Measurements from ENCODE around the gene GPC1.
A peak's percentile ranks its signal among the peaks of the same experiment; 100 is the strongest.

Gene GPC1

DNA sequence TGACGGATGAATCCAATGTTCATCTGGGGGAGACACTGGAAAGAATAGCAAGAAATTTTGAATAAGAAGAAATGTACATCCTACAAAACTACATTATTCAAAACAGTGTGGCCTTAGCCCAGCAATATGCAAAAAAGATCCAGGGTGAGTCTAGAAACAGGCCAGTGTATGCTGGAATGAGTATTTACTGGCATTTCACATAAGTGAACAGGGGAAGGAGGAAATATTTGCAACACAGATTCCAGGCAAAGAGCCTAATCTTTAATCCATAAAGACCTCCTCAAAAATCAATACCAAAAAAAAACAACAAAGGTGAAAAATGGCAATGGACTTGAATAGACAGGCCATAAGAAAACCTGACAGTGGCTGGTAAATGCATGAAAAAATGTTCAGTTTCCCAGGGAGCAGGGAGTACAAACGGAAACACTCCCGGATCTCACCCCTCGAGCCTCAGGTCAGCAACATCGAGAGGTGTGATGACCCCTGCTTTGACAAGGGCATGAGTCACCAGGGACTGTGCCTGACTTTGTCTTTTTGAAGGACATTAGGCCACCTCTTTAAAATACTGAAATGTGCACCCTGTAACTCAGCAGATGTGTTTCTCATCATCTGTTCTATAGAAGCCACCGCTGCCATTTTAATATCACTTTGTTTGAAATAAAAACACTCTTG lies 12.7 kb upstream of the GPC1 start:
- no peak overlapping the region for H3K4me3 ChIP-seq (ENCODE audit: control insufficient read depth, low read depth, low read length)
- no peak for DNase-seq (ENCODE audit: low read depth)
- TF ChIP-seq, protein P1, sequence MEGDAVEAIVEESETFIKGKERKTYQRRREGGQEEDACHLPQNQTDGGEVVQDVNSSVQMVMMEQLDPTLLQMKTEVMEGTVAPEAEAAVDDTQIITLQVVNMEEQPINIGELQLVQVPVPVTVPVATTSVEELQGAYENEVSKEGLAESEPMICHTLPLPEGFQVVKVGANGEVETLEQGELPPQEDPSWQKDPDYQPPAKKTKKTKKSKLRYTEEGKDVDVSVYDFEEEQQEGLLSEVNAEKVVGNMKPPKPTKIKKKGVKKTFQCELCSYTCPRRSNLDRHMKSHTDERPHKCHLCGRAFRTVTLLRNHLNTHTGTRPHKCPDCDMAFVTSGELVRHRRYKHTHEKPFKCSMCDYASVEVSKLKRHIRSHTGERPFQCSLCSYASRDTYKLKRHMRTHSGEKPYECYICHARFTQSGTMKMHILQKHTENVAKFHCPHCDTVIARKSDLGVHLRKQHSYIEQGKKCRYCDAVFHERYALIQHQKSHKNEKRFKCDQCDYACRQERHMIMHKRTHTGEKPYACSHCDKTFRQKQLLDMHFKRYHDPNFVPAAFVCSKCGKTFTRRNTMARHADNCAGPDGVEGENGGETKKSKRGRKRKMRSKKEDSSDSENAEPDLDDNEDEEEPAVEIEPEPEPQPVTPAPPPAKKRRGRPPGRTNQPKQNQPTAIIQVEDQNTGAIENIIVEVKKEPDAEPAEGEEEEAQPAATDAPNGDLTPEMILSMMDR (conservative IDR thresholded peaks at IDR 0.05; ENCODE audit: control insufficient read depth, insufficient read depth, low read depth, low read length): no peak

DNA sequence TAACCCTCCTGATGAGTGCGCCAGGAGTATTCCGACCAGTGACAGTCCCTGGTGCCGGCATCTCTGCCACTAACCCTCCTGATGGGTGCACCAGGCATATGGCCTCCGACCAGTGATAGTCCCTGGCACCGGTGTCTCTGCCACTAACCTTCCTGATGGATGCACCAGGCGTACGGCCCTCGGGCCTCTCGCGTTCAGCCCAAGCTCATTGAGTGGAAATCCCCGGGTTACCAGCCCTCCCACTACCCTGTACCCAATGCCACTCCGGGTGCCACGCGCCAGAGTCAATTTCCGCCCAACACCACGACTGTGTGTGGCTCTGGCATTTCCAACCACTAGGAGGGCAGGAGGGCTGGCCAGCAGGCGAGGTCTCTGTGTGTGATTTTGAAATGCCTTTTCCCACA lies 11.7 kb upstream of the GPC1 start:
- TF ChIP-seq, protein P1 (conservative IDR thresholded peaks at IDR 0.05; ENCODE audit: control insufficient read depth, insufficient read depth, low read depth, low read length): no peak
- no peak overlapping the region for H3K4me3 ChIP-seq (ENCODE audit: control insufficient read depth, low read depth, low read length)
- no peak for DNase-seq (ENCODE audit: low read depth)

DNA sequence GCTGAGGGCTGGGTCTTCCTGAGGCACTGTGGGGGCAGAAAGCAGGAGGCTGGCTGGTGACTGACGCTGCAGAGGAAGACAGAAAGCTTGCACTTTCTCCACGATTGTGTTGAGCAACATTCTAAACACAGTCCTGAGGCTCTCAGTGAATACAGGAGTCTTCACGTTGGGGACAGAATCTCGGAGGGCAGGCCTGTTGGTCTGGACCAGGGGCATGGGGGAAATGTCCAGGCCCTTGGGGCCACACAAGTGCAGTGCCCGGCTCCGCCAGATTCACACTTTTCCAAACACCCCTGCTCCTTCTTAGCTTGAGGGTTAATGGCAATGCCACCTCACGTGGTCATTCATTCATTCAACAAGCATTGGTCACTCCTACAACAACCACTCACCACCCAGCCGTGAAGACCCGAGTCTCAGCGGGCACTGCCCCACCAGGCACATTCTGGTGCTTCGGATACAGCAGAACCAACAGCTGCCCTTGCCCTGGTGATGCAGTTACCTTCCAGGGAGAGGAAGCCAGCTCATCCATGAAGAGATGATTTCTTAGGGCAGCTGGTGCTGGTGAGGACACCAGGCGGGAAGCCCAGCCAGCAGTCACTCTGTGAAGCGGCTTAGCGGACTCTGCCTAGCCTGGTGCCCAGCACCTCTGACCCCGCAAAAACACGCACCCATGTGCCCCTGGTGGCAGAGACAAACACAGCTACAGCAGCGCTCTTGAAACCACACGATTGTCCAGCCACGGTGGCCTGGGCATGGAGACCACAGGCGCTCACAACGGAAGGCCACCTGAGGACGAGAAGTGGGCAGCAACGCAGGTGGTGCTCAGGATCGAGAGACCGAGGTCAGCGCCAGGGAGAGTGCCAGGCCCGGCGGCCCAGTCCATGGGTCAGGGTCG lies 10.9 kb upstream of the GPC1 start:
- no peak for DNase-seq (ENCODE audit: low read depth)
- H3K4me3 ChIP-seq (ENCODE audit: control insufficient read depth, low read depth, low read length): no peak overlapping the region
- TF ChIP-seq, protein P1 (conservative IDR thresholded peaks at IDR 0.05; ENCODE audit: control insufficient read depth, insufficient read depth, low read depth, low read length): no peak

DNA sequence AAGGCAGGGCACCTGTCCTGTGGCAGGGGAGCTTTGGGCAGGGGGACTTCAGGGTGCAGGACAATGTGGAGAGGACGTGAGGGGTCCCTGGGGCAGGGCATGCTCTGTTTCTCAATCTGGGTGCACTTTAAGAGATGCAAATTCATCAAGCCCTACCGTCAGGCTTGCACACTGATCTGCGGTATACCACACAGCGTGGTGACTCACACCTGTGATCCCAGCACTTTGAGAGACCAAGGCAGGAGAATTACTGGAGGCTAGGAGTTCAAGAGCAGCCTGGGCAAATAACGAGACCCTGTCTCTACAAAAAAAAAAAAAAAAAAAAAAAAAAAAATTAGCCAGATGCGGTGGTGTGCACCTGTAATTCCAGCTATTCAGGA lies 10.2 kb upstream of the GPC1 start:
- TF ChIP-seq, protein P1 (conservative IDR thresholded peaks at IDR 0.05; ENCODE audit: control insufficient read depth, insufficient read depth, low read depth, low read length): no peak
- DNase-seq (ENCODE audit: low read depth): no peak
- no peak overlapping the region for H3K4me3 ChIP-seq (ENCODE audit: control insufficient read depth, low read depth, low read length)

DNA sequence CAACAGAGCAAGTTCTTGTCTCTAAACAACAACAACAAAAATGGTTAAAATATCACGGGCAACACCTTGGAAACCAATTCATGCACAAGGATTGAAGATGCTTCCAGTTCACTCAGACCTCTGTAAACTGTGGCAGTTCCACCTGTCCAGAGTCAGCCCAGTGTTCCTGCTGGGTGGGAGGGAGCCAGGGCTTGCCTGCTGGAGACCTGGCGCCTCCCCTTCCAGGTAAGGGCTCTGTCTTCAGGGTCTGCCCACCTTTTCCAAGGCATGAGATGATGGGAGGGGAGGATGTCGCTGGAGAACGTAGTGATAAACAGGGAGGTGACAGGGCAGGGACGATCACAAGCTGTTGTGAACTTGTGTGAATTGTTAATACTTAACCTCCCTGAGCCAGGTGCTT lies 9.8 kb upstream of the GPC1 start:
- DNase-seq (ENCODE audit: low read depth): no peak
- H3K4me3 ChIP-seq (ENCODE audit: control insufficient read depth, low read depth, low read length): no peak overlapping the region
- TF ChIP-seq, protein P1 (conservative IDR thresholded peaks at IDR 0.05; ENCODE audit: control insufficient read depth, insufficient read depth, low read depth, low read length): no peak

DNA sequence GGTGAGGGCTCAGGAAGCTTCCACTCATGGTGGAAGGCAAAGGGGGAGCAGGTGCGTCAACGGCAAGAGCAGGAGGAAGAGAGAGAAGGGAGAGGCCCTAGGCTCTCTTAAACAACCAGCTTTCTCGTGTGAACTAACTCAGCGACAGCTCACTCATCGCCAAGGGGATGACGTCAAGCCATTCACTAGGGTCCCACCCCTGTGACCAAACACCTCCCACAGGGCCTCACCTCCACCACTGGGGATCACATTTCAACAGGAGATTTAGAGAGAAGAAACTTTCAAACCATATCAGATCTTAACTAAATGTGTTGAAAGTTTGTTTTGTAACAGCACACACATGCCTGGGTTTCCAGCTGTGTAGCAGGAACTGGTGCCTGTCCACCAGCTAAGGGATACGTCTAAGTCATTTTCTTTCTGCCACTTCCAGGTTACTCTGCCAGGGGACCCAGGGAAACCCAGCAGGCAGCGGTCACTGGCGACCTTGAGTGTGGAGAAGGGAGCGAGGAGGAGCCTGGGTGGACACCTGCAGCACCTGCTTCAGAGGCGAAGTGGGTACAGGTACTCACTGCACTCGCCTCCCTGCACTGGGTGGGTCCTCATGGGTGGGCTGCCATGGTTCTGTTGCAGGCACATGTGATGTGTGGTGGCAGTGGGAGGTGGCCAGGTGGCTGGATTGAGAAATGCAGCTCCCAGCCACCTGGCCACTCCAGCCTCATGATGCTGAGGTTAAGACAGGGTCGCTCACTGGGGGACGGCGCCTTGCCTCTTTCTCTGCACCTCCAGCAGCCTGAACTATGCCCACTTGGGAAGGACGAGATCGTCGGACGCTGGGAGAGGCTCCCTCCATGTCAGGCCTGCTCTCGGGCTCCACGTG lies 8.4 kb upstream of the GPC1 start:
- TF ChIP-seq, protein P1 (conservative IDR thresholded peaks at IDR 0.05; ENCODE audit: control insufficient read depth, insufficient read depth, low read depth, low read length): no peak
- no peak overlapping the region for H3K4me3 ChIP-seq (ENCODE audit: control insufficient read depth, low read depth, low read length)
- peak; percentile 75 for DNase-seq (ENCODE audit: low read depth)
